Measurements from ENCODE around the gene FCSK.

Gene FCSK

GRCh38 chr16:70457446-70458166 is 3.2 kb downstream of the FCSK start:
- no peak for DNase-seq

GRCh38 chr16:70460737-70461261 is 6.4 kb downstream of the FCSK start:
- no peak for DNase-seq

- DNase-seq, result no peak
Measured at GRCh38 chr16:70463235-70463634, 8.8 kb downstream of the FCSK start.

- DNase-seq, result no peak
Measured at GRCh38 chr16:70465999-70466804, 11.8 kb downstream of the FCSK start.

GRCh38 chr16:70466805-70467076 is 12.3 kb downstream of the FCSK start:
- no peak for DNase-seq

- no peak for DNase-seq
Measured at GRCh38 chr16:70467113-70467512, 12.7 kb downstream of the FCSK start.

- no peak for DNase-seq
Measured at GRCh38 chr16:70467608-70468007, 13.2 kb downstream of the FCSK start.

- DNase-seq, result no peak
Measured at GRCh38 chr16:70468776-70469525, 14.6 kb downstream of the FCSK start.

GRCh38 chr16:70470141-70470926 is 15.9 kb downstream of the FCSK start:
- DNase-seq, result no peak

- no peak for DNase-seq
Measured at GRCh38 chr16:70470927-70471341, 16.5 kb downstream of the FCSK start.

GRCh38 chr16:70472786-70473433 is 18.5 kb downstream of the FCSK start:
- DNase-seq, result no peak

GRCh38 chr16:70473446-70474319 is 19.3 kb downstream of the FCSK start:
- DNase-seq, result no peak

- no peak for DNase-seq
Measured at GRCh38 chr16:70474320-70475053, 20.1 kb downstream of the FCSK start.

GRCh38 chr16:70475054-70475871 is 20.9 kb downstream of the FCSK start:
- no peak for DNase-seq

- no peak for DNase-seq
Measured at GRCh38 chr16:70476272-70477020, 22.1 kb downstream of the FCSK start.

- DNase-seq, result no peak
Measured at GRCh38 chr16:70478169-70478568, 23.8 kb downstream of the FCSK start.

GRCh38 chr16:70478912-70479341 is 24.5 kb downstream of the FCSK start:
- DNase-seq, result no peak
